GM12892 (cell line): ENCODE results near the gene CPNE1.

Source experiments
- POLR2AphosphoS5 ChIP-seq: IDR thresholded peaks from 2 replicates; pipeline ENCODE4 v1.6.1; 2011; ENCODE audit warnings: low read depth, low read length, control low read depth
- TAF1 ChIP-seq: IDR thresholded peaks from 2 replicates; pipeline ENCODE4 v1.6.1; 2011; ENCODE audit warnings: low read depth, mild to moderate bottlenecking, control low read depth, low read length, borderline replicate concordance

GRCh38 chr20:35606127-35606526 lies 58.6 kb downstream of the CPNE1 start:
- no peak for TF ChIP-seq TAF1
- TF ChIP-seq POLR2AphosphoS5 = no peak
